Kidney (tissue), 14 donors: Measurements from ENCODE around the gene STIP1. TPM values are rescaled to one million over a fixed set of nuclear protein-coding genes. Genes with fewer than 3 reads are reported as not detected.

Experiments used
- DNase-seq, 5 donors: peaks; one replicate each; pipeline ENCODE4 v3.0.0-alpha.2; 2013 to 2020
- FAIRE-seq: peaks from 2 replicates; lab custom pipeline; 2012; peaks lifted over from hg19 to GRCh38; lab: Jason Lieb, UNC
- H3K27ac ChIP-seq, 2 donors: one replicate each; pipeline ENCODE4 v1.7.0; 2013; ENCODE audit warnings: low read depth in 2 of 2, low read length in 2 of 2, inconsistent platforms in 1 of 2
- H3K27me3 ChIP-seq: one replicate; pipeline ENCODE4 v1.7.1; 2013; ENCODE audit warnings: low read length, inconsistent platforms; ENCODE audit not compliant: control insufficient read depth, insufficient read depth
- H3K36me3 ChIP-seq, 3 donors: one replicate each; pipeline versions ENCODE4 v1.7.0 to v1.7.1; 2013; ENCODE audit warnings: low read length in 3 of 3, control low read depth in 1 of 3, inconsistent platforms in 1 of 3; ENCODE audit not compliant: insufficient read depth in 3 of 3, control insufficient read depth in 2 of 3
- H3K4me1 ChIP-seq, 3 donors: one replicate each; pipeline versions ENCODE4 v1.7.0 to v1.7.1; 2013; ENCODE audit warnings: low read length in 3 of 3, inconsistent platforms in 1 of 3, low read depth in 1 of 3; ENCODE audit not compliant: control insufficient read depth in 2 of 3, insufficient read depth in 2 of 3
- H3K4me3 ChIP-seq, 3 donors: one replicate each; pipeline versions ENCODE4 v1.7.0 to v1.8.1; 2013; ENCODE audit warnings: low read length in 3 of 3, control low read depth in 1 of 3, inconsistent platforms in 1 of 3
- H3K9ac ChIP-seq, 3 donors: one replicate each; pipeline versions ENCODE4 v1.7.0 to v1.7.1; 2013; ENCODE audit warnings: low read length in 3 of 3, control low read depth in 1 of 3, inconsistent platforms in 1 of 3
- H3K9me3 ChIP-seq, 3 donors: one replicate each; pipeline versions ENCODE4 v1.7.0 to v1.7.1; 2013; ENCODE audit warnings: low read length in 3 of 3, control low read depth in 1 of 3, inconsistent platforms in 1 of 3; ENCODE audit not compliant: control insufficient read depth in 2 of 3, insufficient read depth in 1 of 3
- CTCF ChIP-seq: IDR thresholded peaks from 3 replicates; pipeline ENCODE4 v1.5.1; 2012; ENCODE audit warnings: mild to moderate bottlenecking, moderate library complexity, borderline replicate concordance; ENCODE audit not compliant: insufficient read depth; ENCODE audit errors: extremely low read depth
- intact Hi-C: fragments of 100-400 bp; cut with DNase I; formaldehyde crosslinking; loops from one replicate; pipeline ENCODE4 v1.11.1; 2022
- polyA plus RNA-seq: library from polyadenylated mRNA; stranded (reverse); fragments of 350-450 nt; fragmentation: Illumina TruSeq; extraction: RNeasy Lipid Tissue Mini Kit (QIAGEN cat#74804); gene quantifications from one replicate; pipeline ENCODE4 v1.2.3, GENCODE V29; 2014; ENCODE audit warnings: low read depth, low replicate concordance; ENCODE audit not compliant: insufficient read depth
- total RNA-seq: library from RNA; stranded (reverse); fragmentation: NEBNext Ultra II Directional; extraction: Animal tissue kit (Norgen Biotek cat#: 25700); gene quantifications from one replicate; pipeline ENCODE4 v1.2.1, GENCODE V29; 2021
- donor health status: control.
- donor health status: control.
- donor health status: control.
- donor health status: control.
- donor health status: control.
- donor health status: DM: yes; HTN: yes; CAD: no.
- donor health status: Normal renal cell carcinoma (clear cell type).

Gene STIP1
- total and polyA plus RNA-seq, 2 donors from 2014 or later: 81.2 to 86.0 TPM

- Histone ChIP-seq H3K27ac (no peak overlapping the region), H3K9ac (no peak overlapping the region), H3K9me3 (no peaks in the 10 kb centered on the region), H3K4me3 (no peak overlapping the region), H3K36me3 (no peaks in the 10 kb centered on the region), H3K4me1 (peaks cover 0 to 7% (median 0%) of the 10 kb centered on the region in 3 donors), H3K27me3 (no peaks in the 10 kb centered on the region)
- no peak for TF ChIP-seq CTCF
- intact Hi-C loops: no loop called here
- FAIRE-seq: no peak
- DNase-seq: peak in 1 of 5 donors; percentile 72
Measured at GRCh38 chr11:64220271-64220670, 34.3 kb downstream of the STIP1 start.

DNA sequence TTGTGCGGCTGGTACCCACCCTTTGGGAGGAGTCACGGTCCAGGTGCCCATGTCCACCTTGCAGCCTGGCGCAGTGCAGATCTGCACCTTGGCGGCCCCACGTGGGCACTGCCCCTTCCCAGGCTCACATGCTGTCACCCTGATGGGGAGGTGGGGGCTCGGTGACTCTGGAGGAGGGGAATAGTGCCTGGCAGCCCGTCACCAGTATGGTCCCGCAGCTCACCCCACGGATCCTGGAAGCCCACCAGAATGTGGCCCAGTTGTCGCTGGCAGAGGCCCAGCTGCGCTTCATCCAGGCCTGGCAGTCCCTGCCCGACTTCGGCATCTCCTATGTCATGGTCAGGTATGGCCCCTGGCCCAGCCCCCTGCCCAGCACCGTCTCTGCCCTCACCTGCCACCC, 34.8 kb downstream of the STIP1 start:
- Histone ChIP-seq H3K27me3 (no peaks in the 10 kb centered on the region), H3K4me1 (peaks cover 0 to 9% (median 0%) of the 10 kb centered on the region in 3 donors), H3K9me3 (no peaks in the 10 kb centered on the region), H3K36me3 (no peaks in the 10 kb centered on the region), H3K4me3 (no peak overlapping the region), H3K9ac (no peak overlapping the region), H3K27ac (no peak overlapping the region)
- DNase-seq (peak in 1 of 5 donors; percentile 48), FAIRE-seq (no peak)
- intact Hi-C loops: no loop called here
- TF ChIP-seq CTCF: no peak

GRCh38 chr11:64222651-64223000, 36.7 kb downstream of the STIP1 start:
- DNase-seq (no peak), FAIRE-seq (no peak)
- Histone ChIP-seq H3K9ac (no peak overlapping the region), H3K4me1 (peaks cover 0 to 22% (median 10%) of the 10 kb centered on the region in 3 donors), H3K27me3 (no peaks in the 10 kb centered on the region), H3K36me3 (no peaks in the 10 kb centered on the region), H3K27ac (no peak overlapping the region), H3K4me3 (no peak overlapping the region), H3K9me3 (no peaks in the 10 kb centered on the region)
- intact Hi-C loops: no loop called here
- TF ChIP-seq CTCF: no peak
